Cardiac muscle cell (in vitro differentiated cells and primary cell): Measurements from ENCODE around the gene USP9X. TPM values are rescaled to one million over a fixed set of nuclear protein-coding genes. Genes with fewer than 3 reads are reported as not detected.

ENCODE experiments used
- DNase-seq, 2 donors: peaks; one replicate each; pipeline versions ENCODE4 v3.0.0 to v3.0.0-alpha.2; 2010 to 2017; ENCODE audit warnings: low read depth in 1 of 2, low spot score in 1 of 2
- H3K27ac ChIP-seq: fragments of 200-600 bp; sonication (generic); 2 replicates; pipeline ENCODE4 v1.5.1; 2016
- H3K27me3 ChIP-seq: fragments of 200-600 bp; sonication (generic); 2 replicates; pipeline ENCODE4 v1.6.0; 2016; ENCODE audit warnings: control low read depth
- H3K36me3 ChIP-seq: fragments of 200-600 bp; sonication (generic); 2 replicates; pipeline ENCODE4 v1.5.1; 2016; ENCODE audit warnings: control low read depth
- H3K4me1 ChIP-seq: fragments of 200-600 bp; sonication (generic); 2 replicates; pipeline ENCODE4 v1.8.1; 2017; ENCODE audit warnings: low read depth, mild to moderate bottlenecking, mixed run types
- H3K4me3 ChIP-seq: fragments of 200-600 bp; sonication (generic); 2 replicates; pipeline ENCODE4 v1.5.1; 2016; ENCODE audit warnings: mild to moderate bottlenecking
- H3K9me3 ChIP-seq: fragments of 200-600 bp; sonication (generic); 2 replicates; pipeline ENCODE4 v1.5.1; 2017; ENCODE audit warnings: low read depth, mild to moderate bottlenecking, control low read depth
- polyA plus RNA-seq: library from polyadenylated mRNA; unstranded; fragments of >200 nt; fragmentation: Nextera tagmentation; extraction: Ambion mirVana; gene quantifications from 2 replicates; pipeline ENCODE4 v1.2.1, GENCODE V29; 2016
- total RNA-seq: library from RNA; depleted of rRNA; stranded (reverse); fragments of >200 nt; gene quantifications from 2 replicates; pipeline ENCODE4 v1.2.3, GENCODE V29; 2016
- TF ChIP-seq, protein P1 (sequence below): IDR thresholded peaks from 2 replicates; pipeline ENCODE4 v1.5.1; 2012; ENCODE audit warnings: low read depth, mild to moderate bottlenecking, low read length

USP9X gene
- total and polyA plus RNA-seq, 2 experiments from 2014 or later = 43.1 to 95.6 TPM

DNA sequence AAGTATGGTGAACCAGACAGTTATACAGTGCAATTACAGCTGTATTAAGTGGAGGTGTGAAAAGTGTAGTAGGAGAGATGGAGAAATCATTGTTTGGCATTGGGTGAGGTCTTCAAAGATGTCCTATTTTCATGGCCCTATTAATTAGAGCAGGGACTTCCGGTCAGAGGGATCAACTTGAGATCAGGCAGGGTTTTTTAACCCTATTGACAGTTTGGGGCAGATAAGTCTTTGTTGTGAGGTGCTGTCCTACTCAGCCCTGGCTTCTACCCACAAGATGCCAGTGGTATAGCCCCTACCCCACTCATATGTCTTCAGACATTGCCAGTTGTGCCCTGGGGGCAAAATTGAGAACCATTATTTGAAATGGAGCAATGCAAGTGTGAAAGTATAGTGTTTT, 9.9 kb downstream of the USP9X start:
- peaks cover 17% of the 10 kb centered on the region for H3K4me1 ChIP-seq
- no peaks in the 10 kb centered on the region for H3K27me3 ChIP-seq
- H3K4me3 ChIP-seq = no peak overlapping the region

DNA sequence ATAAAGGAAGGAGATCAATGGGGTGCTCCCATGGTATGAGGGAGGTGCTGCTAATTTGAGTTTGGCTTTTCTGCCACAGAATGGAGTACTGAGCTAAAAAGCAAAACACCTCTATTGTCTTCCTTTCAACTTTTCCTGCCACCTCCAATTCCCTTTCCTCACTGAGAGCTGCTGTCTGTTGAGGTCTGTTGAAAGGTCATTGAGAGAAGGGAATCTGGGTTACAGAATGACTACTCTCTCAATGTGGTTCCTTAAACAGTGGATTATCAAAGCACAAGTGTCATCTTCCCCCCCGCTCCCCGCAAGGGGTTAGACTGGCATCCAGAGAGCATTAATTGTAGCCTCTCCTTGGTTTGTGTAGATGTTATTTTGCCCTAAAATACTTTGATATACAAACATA, 10.7 kb downstream of the USP9X start:
- peaks cover 17% of the 10 kb centered on the region for H3K4me1 ChIP-seq
- no peaks in the 10 kb centered on the region for H3K9me3 ChIP-seq
- DNase-seq = no peak
- TF ChIP-seq, protein P1, sequence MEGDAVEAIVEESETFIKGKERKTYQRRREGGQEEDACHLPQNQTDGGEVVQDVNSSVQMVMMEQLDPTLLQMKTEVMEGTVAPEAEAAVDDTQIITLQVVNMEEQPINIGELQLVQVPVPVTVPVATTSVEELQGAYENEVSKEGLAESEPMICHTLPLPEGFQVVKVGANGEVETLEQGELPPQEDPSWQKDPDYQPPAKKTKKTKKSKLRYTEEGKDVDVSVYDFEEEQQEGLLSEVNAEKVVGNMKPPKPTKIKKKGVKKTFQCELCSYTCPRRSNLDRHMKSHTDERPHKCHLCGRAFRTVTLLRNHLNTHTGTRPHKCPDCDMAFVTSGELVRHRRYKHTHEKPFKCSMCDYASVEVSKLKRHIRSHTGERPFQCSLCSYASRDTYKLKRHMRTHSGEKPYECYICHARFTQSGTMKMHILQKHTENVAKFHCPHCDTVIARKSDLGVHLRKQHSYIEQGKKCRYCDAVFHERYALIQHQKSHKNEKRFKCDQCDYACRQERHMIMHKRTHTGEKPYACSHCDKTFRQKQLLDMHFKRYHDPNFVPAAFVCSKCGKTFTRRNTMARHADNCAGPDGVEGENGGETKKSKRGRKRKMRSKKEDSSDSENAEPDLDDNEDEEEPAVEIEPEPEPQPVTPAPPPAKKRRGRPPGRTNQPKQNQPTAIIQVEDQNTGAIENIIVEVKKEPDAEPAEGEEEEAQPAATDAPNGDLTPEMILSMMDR = no peak
- H3K36me3 ChIP-seq = no peaks in the 10 kb centered on the region
- H3K4me3 ChIP-seq = no peak overlapping the region
- peak overlapping the region; percentile 82 for H3K27ac ChIP-seq
- H3K27me3 ChIP-seq = no peaks in the 10 kb centered on the region

More for the DNA sequence above, 9.9 kb downstream of the USP9X start:
- no peaks in the 10 kb centered on the region for H3K9me3 ChIP-seq
- H3K36me3 ChIP-seq = no peaks in the 10 kb centered on the region
- TF ChIP-seq, protein P1 = no peak
- H3K27ac ChIP-seq = peak overlapping the region; percentile 82
- DNase-seq = no peak

DNA sequence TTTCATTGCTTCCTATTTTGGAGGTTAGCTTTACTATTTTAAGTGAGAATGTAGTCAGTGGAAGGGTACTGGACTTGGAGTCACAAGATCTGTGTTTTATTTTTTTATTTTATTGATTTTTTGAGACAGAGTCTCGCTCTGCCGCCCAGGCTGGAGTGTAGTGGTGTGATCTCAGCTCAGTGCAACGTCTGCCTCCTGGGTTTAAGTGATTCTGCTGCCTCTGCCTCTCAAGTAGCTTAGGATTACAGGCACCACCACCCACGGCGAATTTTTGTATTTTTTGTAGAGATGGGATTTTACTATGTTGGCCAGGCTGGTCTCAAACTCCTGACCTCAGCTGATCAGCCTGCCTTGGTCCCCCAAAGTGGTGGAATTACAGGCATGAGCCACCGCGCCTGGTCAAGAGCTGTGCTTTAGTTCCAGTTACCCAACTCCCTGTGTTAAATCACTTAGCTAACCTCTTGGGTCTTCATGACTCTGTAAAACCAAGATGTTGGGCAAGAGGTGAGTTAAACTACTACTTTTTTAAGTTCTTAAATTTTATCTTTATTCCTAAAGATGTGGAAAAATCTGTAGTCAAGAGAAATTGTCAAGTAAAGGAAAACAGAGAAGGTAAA, 11.2 kb downstream of the USP9X start:
- no peaks in the 10 kb centered on the region for H3K9me3 ChIP-seq
- H3K27ac ChIP-seq = peak overlapping the region; percentile 82
- H3K4me3 ChIP-seq = no peak overlapping the region
- peaks cover 17% of the 10 kb centered on the region for H3K4me1 ChIP-seq
- no peaks in the 10 kb centered on the region for H3K27me3 ChIP-seq
- TF ChIP-seq, protein P1 = no peak
- DNase-seq = no peak
- no peaks in the 10 kb centered on the region for H3K36me3 ChIP-seq

DNA sequence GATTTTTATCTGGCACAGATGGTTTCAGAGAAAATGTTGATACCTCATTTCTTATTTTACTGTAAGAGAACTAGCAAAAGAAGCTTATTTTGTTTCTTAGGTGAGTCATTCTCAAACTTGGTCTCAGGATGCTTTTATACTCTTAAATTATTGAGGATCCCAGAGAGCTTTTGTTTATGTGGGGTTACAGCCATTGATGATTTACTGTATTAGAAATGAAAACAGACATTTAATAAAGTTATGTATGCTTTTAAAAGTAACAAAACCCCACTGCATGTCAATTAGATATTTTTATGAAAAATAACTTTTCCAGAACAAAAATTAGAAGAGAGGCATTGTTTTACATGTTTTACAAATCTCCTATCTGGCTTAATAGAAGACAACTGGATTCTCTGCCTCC, 12.1 kb downstream of the USP9X start:
- peak overlapping the region; percentile 45 for H3K27ac ChIP-seq
- H3K27me3 ChIP-seq = no peaks in the 10 kb centered on the region
- TF ChIP-seq, protein P1 = no peak
- H3K9me3 ChIP-seq = no peaks in the 10 kb centered on the region
- no peaks in the 10 kb centered on the region for H3K36me3 ChIP-seq
- peaks cover 17% of the 10 kb centered on the region for H3K4me1 ChIP-seq
- no peak for DNase-seq
- H3K4me3 ChIP-seq = no peak overlapping the region

DNA sequence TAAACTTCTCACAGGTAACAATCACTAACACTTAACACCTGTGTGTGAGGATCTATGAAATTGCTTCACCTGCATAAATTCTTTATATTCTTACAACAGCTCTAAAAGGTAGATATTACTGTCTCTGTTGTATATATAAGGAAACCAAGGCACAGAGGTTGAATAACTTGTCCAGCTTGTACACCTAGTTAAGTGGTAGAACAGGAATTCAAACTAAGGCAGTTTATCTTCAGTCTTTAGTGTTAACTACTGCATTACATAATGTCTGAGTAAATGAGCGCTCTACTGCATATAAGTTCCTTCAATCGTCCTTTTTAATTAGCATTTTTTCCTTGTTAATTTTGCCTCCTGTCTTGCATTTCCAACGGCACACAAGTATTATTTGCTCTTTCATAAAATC, 15.0 kb downstream of the USP9X start:
- Histone ChIP-seq H3K4me3 (no peak overlapping the region), H3K36me3 (no peaks in the 10 kb centered on the region), H3K9me3 (no peaks in the 10 kb centered on the region), H3K4me1 (peaks cover 14% of the 10 kb centered on the region), H3K27ac (no peak overlapping the region), H3K27me3 (no peaks in the 10 kb centered on the region)
- no peak for DNase-seq
- TF ChIP-seq, protein P1 = no peak

DNA sequence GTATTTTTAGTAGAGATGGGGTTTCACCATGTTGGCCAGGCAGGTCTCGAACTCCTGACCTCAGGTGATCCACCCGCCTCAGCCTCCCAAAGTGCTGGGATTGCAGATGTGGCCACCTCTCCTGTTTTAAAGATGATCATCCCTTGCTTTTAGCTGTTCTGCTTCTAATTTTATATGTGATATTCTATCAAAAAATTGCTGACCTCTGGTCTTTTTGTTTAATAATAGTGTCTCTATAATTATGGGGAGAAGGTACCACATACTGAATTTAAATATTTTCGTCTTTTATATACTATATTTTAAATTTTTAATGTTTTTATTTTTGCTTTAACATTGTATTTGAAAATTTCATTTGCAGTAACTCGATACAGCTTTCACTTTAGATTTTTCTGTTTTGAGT, 15.6 kb downstream of the USP9X start:
- H3K27me3 ChIP-seq = no peaks in the 10 kb centered on the region

More for the DNA sequence above, 15.6 kb downstream of the USP9X start:
- no peak for DNase-seq
- TF ChIP-seq, protein P1 = no peak
- Histone ChIP-seq H3K27ac (no peak overlapping the region), H3K36me3 (no peaks in the 10 kb centered on the region), H3K9me3 (no peaks in the 10 kb centered on the region), H3K4me1 (peaks cover 8% of the 10 kb centered on the region), H3K4me3 (no peak overlapping the region)
